ENCODE measurements around the gene BCL10. TPM values are rescaled to one million over a fixed set of nuclear protein-coding genes. Genes with fewer than 3 reads are reported as not detected.

BCL10 gene
- total RNA-seq, 1 experiment from 2014 or later, result 33.8 TPM

- TF ChIP-seq TCF7L2 (IDR thresholded peaks at IDR 0.05; ENCODE audit: borderline replicate concordance, extremely low read depth, insufficient read depth, insufficient read length) (peak; percentile 50), RAD21 (IDR thresholded peaks at IDR 0.05; ENCODE audit: low read depth) (peak; percentile 42)
Measured at GRCh38 chr1:85297855-85298629, 21.6 kb upstream of the BCL10 start (continued).

- H3K9me3 ChIP-seq (ENCODE audit: control insufficient read depth in 1 of 2, insufficient read depth in 1 of 2, low read depth in 1 of 2, low read length in 2 of 2), result no peaks in the 10 kb centered on the region
- peak overlapping the region in 1 of 2 experiments; percentile 39; a peak in 2 of 4 replicates for H3K4me3 ChIP-seq (replicated peaks in 1 of 2; ENCODE audit: low read depth in 1 of 2, low read length in 2 of 2)
- ATAC-seq (no peak), DNase-seq (ENCODE audit: low read depth, low spot score) (no peak)
- H3K27me3 ChIP-seq (ENCODE audit: insufficient read depth, low read length), result no peaks in the 10 kb centered on the region
- H3K79me2 ChIP-seq (ENCODE audit: insufficient read depth, low read length), result no peaks in the 10 kb centered on the region
- RAD21 ChIA-PET (ENCODE audit: low non-redundant PET in 1 of 2, low total read pairs in 2 of 2, uncharacterized antibody in 2 of 2, unreplicated experiment in 2 of 2), result no interaction called here
- H2AFZ ChIP-seq (ENCODE audit: low read depth, low read length, poor library complexity, severe bottlenecking), result peak overlapping the region; percentile 53
- TF ChIP-seq, protein P1, sequence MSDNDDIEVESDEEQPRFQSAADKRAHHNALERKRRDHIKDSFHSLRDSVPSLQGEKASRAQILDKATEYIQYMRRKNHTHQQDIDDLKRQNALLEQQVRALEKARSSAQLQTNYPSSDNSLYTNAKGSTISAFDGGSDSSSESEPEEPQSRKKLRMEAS (IDR thresholded peaks at IDR 0.05), result no peak
- no peak for TF ChIP-seq POLR2A (IDR thresholded peaks at IDR 0.05; ENCODE audit: borderline replicate concordance, extremely low read depth, insufficient read depth, insufficient read length)
- no peak for TF ChIP-seq POLR2AphosphoS5 (IDR thresholded peaks at IDR 0.05; ENCODE audit: low read depth, low read length)
- no peak for TF ChIP-seq CTCF (IDR thresholded peaks at IDR 0.05 in 2 of 3, conservative IDR thresholded peaks at IDR 0.05 in 1 of 3; ENCODE audit: borderline replicate concordance in 1 of 3, insufficient read depth in 1 of 3, low read depth in 2 of 3, low read length in 2 of 3)
- CTCF ChIA-PET, result interaction anchor here (0.6 to 2.0 kb wide), 4 partner anchors 11 to 396 kb away, joined by 3 to 9 read pairs (median 3); no protein-coding TSS in a partner anchor
- peak overlapping the region; percentile 44 for H3K27ac ChIP-seq (ENCODE audit: low read depth, low read length)
- H3K36me3 ChIP-seq (ENCODE audit: control insufficient read depth in 1 of 2, insufficient read depth in 2 of 2, low read length in 2 of 2), result no peaks in the 10 kb centered on the region
- peak overlapping the region; percentile 75 for H3K4me2 ChIP-seq (ENCODE audit: low read length)
- BruUV-seq (replicated peaks), result TSS peak; percentile 70
- peak overlapping the region; percentile 19 for H3K9ac ChIP-seq (ENCODE audit: low read length)
- no peaks in the 10 kb centered on the region for H3K9me2 ChIP-seq (ENCODE audit: insufficient read depth)
- intact Hi-C loops (cut with micrococcal nuclease), result no loop called here
- no peaks in the 10 kb centered on the region for H4K20me1 ChIP-seq (ENCODE audit: insufficient read depth)
- POLR2A ChIA-PET, result interaction anchor here (0.9 kb wide), 1 partner anchor 21 kb away, joined by 3 read pairs; the partner anchor contains the start of gene BCL10
- H3K4me1 ChIP-seq (ENCODE audit: control insufficient read depth in 1 of 2, insufficient read depth in 2 of 2, low read length in 2 of 2), result peaks cover 30 to 50% of the 10 kb centered on the region in 2 experiments
Measured at GRCh38 chr1:85297538-85297854, 21.1 kb upstream of the BCL10 start.

Data from HCT116 (cell line).